ENCODE measurements around the gene ITPK1. TPM values are rescaled to one million over a fixed set of nuclear protein-coding genes. Genes with fewer than 3 reads are reported as not detected.

The ITPK1 gene
- total and polyA plus RNA-seq, 2 experiments from 2014 or later: 35.9 to 101 TPM

DNA sequence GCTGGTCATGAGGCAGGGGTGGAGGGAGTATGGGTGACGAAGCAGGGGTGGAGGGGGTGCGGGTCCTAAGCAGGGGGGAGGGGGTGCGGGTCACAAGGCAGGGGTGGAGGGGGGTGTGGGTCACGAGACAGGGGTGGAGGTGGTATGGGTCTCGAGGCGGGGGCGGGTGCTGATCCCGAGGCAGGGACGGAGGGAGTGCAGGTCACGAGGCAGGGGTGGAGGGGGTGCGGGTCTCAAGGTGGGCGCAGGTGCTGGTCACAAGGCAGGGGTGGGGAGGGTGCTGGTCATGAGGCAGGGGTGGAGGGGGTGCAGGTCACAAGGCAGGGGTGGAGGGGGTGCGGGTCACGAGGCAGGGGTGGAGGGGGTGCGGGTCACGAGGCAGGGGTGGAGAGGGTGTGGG lies 56.5 kb downstream of the ITPK1 start:
- Histone ChIP-seq H2AFZ (no peak overlapping the region), H3F3A (replicated peaks; ENCODE audit: low read depth) (no peaks in the 10 kb centered on the region; the same call in 1 of the 2 replicates), H3K36me3 (ENCODE audit: insufficient read depth) (no peaks in the 10 kb centered on the region), H3K4me2 (no peak overlapping the region), H3K27me3 (ENCODE audit: insufficient read depth) (no peaks in the 10 kb centered on the region), H3K4me3 (no peak overlapping the region), H3K4me1 (ENCODE audit: insufficient read depth) (peaks cover 5% of the 10 kb centered on the region), H3K27ac (ENCODE audit: low read depth) (no peak overlapping the region), H4K20me1 (replicated peaks; ENCODE audit: insufficient read depth) (peaks cover 2% of the 10 kb centered on the region), H3K79me2 (replicated peaks; ENCODE audit: insufficient read depth) (peaks cover 58% of the 10 kb centered on the region), H3K9me2 (ENCODE audit: insufficient read depth) (no peaks in the 10 kb centered on the region)
- TF ChIP-seq CREB1 (CRISPR knock-in tag; IDR thresholded peaks at IDR 0.05; ENCODE audit: low read depth) (no peak), ZNF331 (CRISPR knock-in tag; IDR thresholded peaks at IDR 0.05; ENCODE audit: low read depth) (no peak), ZNF462 (CRISPR knock-in tag; IDR thresholded peaks at IDR 0.05) (no peak), ETS1 (IDR thresholded peaks at IDR 0.05) (no peak)
- peaks cover 60% of the 10 kb centered on the region for H3K4me1 Mint-ChIP-seq
- H3K27me3 Mint-ChIP-seq (ENCODE audit: insufficient read depth, low read depth, poor library complexity): peaks cover 16% of the 10 kb centered on the region
- ATAC-seq: no peak
- peaks cover 5% of the 10 kb centered on the region; the same call in 1 of the 3 replicates for H3K36me3 Mint-ChIP-seq (ENCODE audit: low read depth)
- no peak overlapping the region for H3K4me3 Mint-ChIP-seq
- no peak for DNase-seq (ENCODE audit: low spot score)
- no peaks in the 10 kb centered on the region; the same call in 2 of the 3 replicates for H3K9me3 Mint-ChIP-seq
- no peak overlapping the region for H3K27ac Mint-ChIP-seq

All from GM23338 (cell line).